Esophagus (tissue), 2 donors: Measurements from ENCODE around the gene TSEN2. TPM values are rescaled to one million over a fixed set of nuclear protein-coding genes. Genes with fewer than 3 reads are reported as not detected.
"Not testable (repeated sequence)": the region's sequence is repeated elsewhere in the genome, so short reads cannot be mapped to it uniquely, and the experiment has no call there.

Source experiments
- H3K27ac ChIP-seq, 2 donors: one replicate each; pipeline ENCODE4 v1.5.1; 2013; ENCODE audit warnings: low read depth in 2 of 2, mild to moderate bottlenecking in 2 of 2, inconsistent platforms in 1 of 2, low read length in 1 of 2, moderate library complexity in 1 of 2
- H3K27me3 ChIP-seq, 2 donors: one replicate each; pipeline ENCODE4 v1.6.1; 2013; ENCODE audit warnings: low read length in 2 of 2, control low read depth in 1 of 2, mild to moderate bottlenecking in 1 of 2; ENCODE audit not compliant: insufficient read depth in 2 of 2, control insufficient read depth in 1 of 2
- H3K36me3 ChIP-seq, 2 donors: one replicate each; pipeline ENCODE4 v1.6.1; 2013; ENCODE audit warnings: low read length in 1 of 2; ENCODE audit not compliant: control insufficient read depth in 2 of 2, insufficient read depth in 2 of 2
- H3K4me1 ChIP-seq, 2 donors: one replicate each; pipeline ENCODE4 v1.6.1; 2013; ENCODE audit warnings: low read length in 1 of 2; ENCODE audit not compliant: control insufficient read depth in 2 of 2, insufficient read depth in 2 of 2
- H3K4me3 ChIP-seq, 2 donors: one replicate each; pipeline ENCODE4 v1.5.1; 2013; ENCODE audit warnings: low read length in 2 of 2, mild to moderate bottlenecking in 2 of 2, low read depth in 1 of 2, moderate library complexity in 1 of 2
- H3K9me3 ChIP-seq, 2 donors: one replicate each; pipeline ENCODE4 v1.6.1; 2013; ENCODE audit warnings: mild to moderate bottlenecking in 2 of 2, low read depth in 1 of 2, low read length in 1 of 2, moderate library complexity in 1 of 2; ENCODE audit not compliant: control insufficient read depth in 2 of 2, insufficient read depth in 1 of 2
- WGBS, 2 donors: extraction: QIAGEN DNeasy Blood & Tissue Kit; methylation state at CpG; one replicate each; pipeline ENCODE4 v1.1.7; 2013; 5-methylcytosine and 5-hydroxymethylcytosine counted together
- polyA plus RNA-seq, 2 donors: library from polyadenylated mRNA; stranded (reverse); fragments of 200-250 nt; gene quantifications; one replicate each; pipeline ENCODE4 v1.2.3, GENCODE V29; 2013
- donor health status: healthy with polysubstance abuse.
- donor health status: Bipolar disorder and iron deficiency.

The TSEN2 gene
- polyA plus RNA-seq, 2 donors, result 9.8 to 15.3 TPM

- Histone ChIP-seq H3K36me3 (peaks cover 7 to 12% of the 10 kb centered on the region in 2 donors), H3K4me1 (no peaks in the 10 kb centered on the region)
- WGBS, 2 donors, result 91 to 92% methylated on average over 3 of the region's 3 CpGs
These were observed 43.5 kb downstream of the TSEN2 start for GRCh38 chr3:12527757-12528143.

GRCh38 chr3:12532182-12532581 is 47.9 kb downstream of the TSEN2 start:
- H3K36me3 ChIP-seq, result peaks cover 5 to 10% of the 10 kb centered on the region in 2 donors
- H3K4me1 ChIP-seq, result peaks cover 0 to 4% of the 10 kb centered on the region in 2 donors
- H3K27ac ChIP-seq, result no peak overlapping the region
- H3K4me3 ChIP-seq, result no peak overlapping the region
- no peaks in the 10 kb centered on the region for H3K27me3 ChIP-seq
- WGBS, 2 donors, result 89 to 91% methylated on average over 5 of the region's 5 CpGs
- no peaks in the 10 kb centered on the region for H3K9me3 ChIP-seq

More at GRCh38 chr3:12527757-12528143, 43.5 kb downstream of the TSEN2 start:
- H3K27me3 ChIP-seq, result no peaks in the 10 kb centered on the region
- H3K9me3 ChIP-seq, result no peaks in the 10 kb centered on the region
- H3K27ac ChIP-seq, result no peak overlapping the region
- H3K4me3 ChIP-seq, result no peak overlapping the region

- peaks cover 3 to 10% of the 10 kb centered on the region in 2 donors for H3K36me3 ChIP-seq
- no peak overlapping the region for H3K4me3 ChIP-seq
- no peaks in the 10 kb centered on the region for H3K9me3 ChIP-seq
- H3K4me1 ChIP-seq, result peaks cover 0 to 4% of the 10 kb centered on the region in 2 donors
- H3K27ac ChIP-seq, result no peak overlapping the region
- no peaks in the 10 kb centered on the region for H3K27me3 ChIP-seq
- WGBS, 2 donors, result 82 to 94% methylated on average over 6 of the region's 6 CpGs
These were observed 52.1 kb downstream of the TSEN2 start for GRCh38 chr3:12536423-12536822.

DNA sequence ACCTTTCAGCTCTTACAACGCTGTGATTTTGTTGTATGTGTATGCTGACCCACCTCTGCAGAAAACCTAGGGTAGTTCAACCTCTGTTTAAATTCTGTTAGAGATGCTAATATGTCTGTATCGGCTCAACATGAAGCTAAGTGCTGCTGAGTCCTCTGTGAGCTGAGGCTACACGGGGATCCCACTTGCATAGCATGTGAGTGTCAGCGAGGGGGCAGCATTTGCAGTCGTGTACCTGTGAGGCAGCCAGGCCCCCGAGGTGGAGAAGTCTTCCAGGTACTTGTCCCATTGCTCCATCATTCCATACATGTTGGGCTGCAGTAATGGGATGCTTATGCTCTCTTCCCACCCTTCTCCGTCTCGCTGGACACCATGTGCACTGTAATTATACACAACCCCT is 57.3 kb downstream of the TSEN2 start:
- H3K4me3 ChIP-seq, result no peak overlapping the region
- no peak overlapping the region for H3K27ac ChIP-seq
- H3K9me3 ChIP-seq, result no peaks in the 10 kb centered on the region
- H3K27me3 ChIP-seq, result no peaks in the 10 kb centered on the region
- 74 to 75% methylated on average over 8 of the region's 8 CpGs for WGBS, 2 donors
- peaks cover 0 to 2% of the 10 kb centered on the region in 2 donors for H3K4me1 ChIP-seq
- H3K36me3 ChIP-seq, result peaks cover 3 to 5% of the 10 kb centered on the region in 2 donors

GRCh38 chr3:12543497-12543896 is 59.2 kb downstream of the TSEN2 start:
- 91 to 93% methylated on average over 12 of the region's 12 CpGs for WGBS, 2 donors
- not testable (repeated sequence) for H3K27ac ChIP-seq, H3K9me3 ChIP-seq, H3K27me3 ChIP-seq, H3K36me3 ChIP-seq, H3K4me1 ChIP-seq, H3K4me3 ChIP-seq

GRCh38 chr3:12544652-12545472 is 60.6 kb downstream of the TSEN2 start:
- Histone ChIP-seq H3K4me1 (peaks cover 0 to 2% of the 10 kb centered on the region in 2 donors), H3K27me3 (no peaks in the 10 kb centered on the region), H3K9me3 (no peaks in the 10 kb centered on the region), H3K4me3 (peak overlapping the region; percentile 16 to 57), H3K36me3 (peaks cover 2 to 5% of the 10 kb centered on the region in 2 donors), H3K27ac (peak overlapping the region; percentile 55 to 85)
- 42% methylated on average over 11 of the region's 11 CpGs for WGBS, 2 donors

- H3K9me3 ChIP-seq, result no peaks in the 10 kb centered on the region
- 34 to 50% methylated on average over 4 of the region's 4 CpGs for WGBS, 2 donors
- no peaks in the 10 kb centered on the region for H3K36me3 ChIP-seq
- H3K4me1 ChIP-seq, result peaks cover 0 to 2% of the 10 kb centered on the region in 2 donors
- no peaks in the 10 kb centered on the region for H3K27me3 ChIP-seq
- peak within 1 kb of the TSS; percentile 16 to 57 for H3K4me3 ChIP-seq
- H3K27ac ChIP-seq, result peak within 1 kb of the TSS; percentile 55 to 85
These were observed 61.2 kb downstream of the TSEN2 start, which contains the start of gene MKRN2OS for GRCh38 chr3:12545473-12545791. TSS of gene MKRN2OS (minus strand) at chr3:12545499. CDS start at chr3:12545464, 35 bp downstream.

DNA sequence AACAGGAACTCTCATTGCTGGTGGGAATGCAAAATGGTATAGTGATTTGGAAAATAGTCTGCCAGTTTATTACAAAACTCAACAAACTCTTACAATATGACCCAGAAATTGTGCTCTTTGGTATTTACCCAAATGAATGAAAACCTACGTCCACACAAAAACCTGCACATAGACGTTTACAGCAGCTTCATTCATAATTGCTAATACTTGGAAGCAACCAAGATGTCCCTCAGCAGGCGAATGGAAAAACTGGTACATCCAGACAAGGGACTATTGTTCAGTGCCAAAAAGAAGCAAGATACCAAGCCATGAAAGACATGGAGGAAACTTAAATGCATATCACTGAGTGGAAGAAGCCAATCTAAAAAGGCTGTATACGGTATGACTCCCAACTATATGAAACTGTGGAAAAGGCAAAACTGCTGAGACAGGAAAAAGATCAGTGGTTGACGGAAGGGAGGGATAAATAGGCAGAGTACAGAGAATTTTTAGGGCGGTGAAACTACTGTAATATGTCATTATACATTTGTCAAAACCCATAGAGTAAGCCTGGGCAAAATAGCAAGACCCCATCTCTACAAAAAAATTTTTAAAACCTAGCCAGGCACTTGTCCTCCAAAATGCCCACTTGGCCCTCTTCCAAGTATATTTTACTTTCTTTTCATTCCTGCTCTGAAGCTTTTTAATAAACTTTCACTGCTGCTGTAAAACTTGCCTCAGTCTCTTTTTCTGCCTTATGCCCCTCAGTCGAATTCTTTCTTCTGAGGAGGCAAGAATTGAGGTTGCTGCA is 65.9 kb downstream of the TSEN2 start:
- H3K27ac ChIP-seq, result no peak overlapping the region
- no peak overlapping the region for H3K4me3 ChIP-seq
- 66 to 72% methylated on average over 7 of the region's 7 CpGs for WGBS, 2 donors
- peaks cover 2 to 4% of the 10 kb centered on the region in 2 donors for H3K4me1 ChIP-seq
- H3K36me3 ChIP-seq, result no peaks in the 10 kb centered on the region
- no peaks in the 10 kb centered on the region for H3K9me3 ChIP-seq
- no peaks in the 10 kb centered on the region for H3K27me3 ChIP-seq

- H3K4me1 ChIP-seq, result peaks cover 2 to 6% of the 10 kb centered on the region in 2 donors
- H3K9me3 ChIP-seq, result no peaks in the 10 kb centered on the region
- no peak overlapping the region for H3K27ac ChIP-seq
- peak overlapping the region; percentile 43 to 59 for H3K4me3 ChIP-seq
- 3 to 6% methylated on average over 26 of the region's 26 CpGs for WGBS, 2 donors
- H3K36me3 ChIP-seq, result no peaks in the 10 kb centered on the region
- H3K27me3 ChIP-seq, result no peaks in the 10 kb centered on the region
These were observed 69.7 kb downstream of the TSEN2 start for GRCh38 chr3:12553921-12554391.
